GM08714 (cell line): ENCODE data around the gene CAPN7.

Source experiments
- H3K4me3 ChIP-seq: fragments of 200-500 bp; sonication (Bioruptor generic); 2 replicates; pipeline ENCODE4 v1.5.1; 2014; ENCODE audit warnings: mild to moderate bottlenecking, low read length, inconsistent platforms
- ZNF274 ChIP-seq: IDR thresholded peaks from 2 replicates; pipeline ENCODE4 v1.6.1; 2012; ENCODE audit warnings: mild to moderate bottlenecking, low read depth, low read length

CAPN7 gene

DNA sequence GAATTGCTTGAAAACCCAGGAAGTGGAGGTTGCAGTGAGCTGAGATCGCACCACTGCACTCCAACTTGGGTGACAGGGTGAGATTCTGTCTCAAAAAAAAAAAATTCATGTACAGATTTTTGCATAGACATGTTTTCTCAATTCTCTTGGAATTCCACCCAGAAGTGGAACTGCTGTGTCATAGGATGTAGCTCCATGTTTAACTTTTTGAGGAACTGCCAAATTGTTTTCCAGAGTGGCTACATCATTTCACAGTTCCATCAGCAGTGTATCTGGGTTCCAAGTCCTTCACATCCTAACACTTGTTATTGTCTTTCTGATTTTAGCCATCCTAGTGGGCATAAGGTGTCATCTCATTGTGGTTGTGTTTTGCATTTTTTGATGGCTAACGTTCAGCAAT, 9.9 kb downstream of the CAPN7 start:
- no peak overlapping the region for H3K4me3 ChIP-seq
- TF ChIP-seq ZNF274: no peak

DNA sequence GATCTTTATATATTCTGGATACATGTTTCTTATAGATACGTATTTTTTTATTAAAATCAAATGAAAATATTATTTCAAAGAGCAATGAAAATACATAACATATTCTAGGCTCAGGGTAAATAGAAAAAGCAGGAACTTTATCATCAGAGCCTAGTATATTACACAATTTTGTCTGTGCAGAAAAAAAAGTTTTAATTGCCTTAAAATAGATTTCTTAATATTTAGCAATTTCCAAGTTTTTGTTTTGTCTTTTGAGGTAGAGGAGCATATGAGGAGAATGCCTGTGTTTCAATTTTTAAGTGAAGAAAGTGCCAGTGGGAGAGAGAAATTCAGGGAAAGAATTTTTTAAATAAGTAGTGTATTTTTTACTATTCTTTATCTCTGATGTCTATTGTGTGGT, 10.5 kb downstream of the CAPN7 start:
- no peak overlapping the region for H3K4me3 ChIP-seq
- TF ChIP-seq ZNF274: no peak

- TF ChIP-seq ZNF274: no peak
- H3K4me3 ChIP-seq: no peak overlapping the region
Observed at GRCh38 chr3:15217011-15217671, 11.1 kb downstream of the CAPN7 start.

DNA sequence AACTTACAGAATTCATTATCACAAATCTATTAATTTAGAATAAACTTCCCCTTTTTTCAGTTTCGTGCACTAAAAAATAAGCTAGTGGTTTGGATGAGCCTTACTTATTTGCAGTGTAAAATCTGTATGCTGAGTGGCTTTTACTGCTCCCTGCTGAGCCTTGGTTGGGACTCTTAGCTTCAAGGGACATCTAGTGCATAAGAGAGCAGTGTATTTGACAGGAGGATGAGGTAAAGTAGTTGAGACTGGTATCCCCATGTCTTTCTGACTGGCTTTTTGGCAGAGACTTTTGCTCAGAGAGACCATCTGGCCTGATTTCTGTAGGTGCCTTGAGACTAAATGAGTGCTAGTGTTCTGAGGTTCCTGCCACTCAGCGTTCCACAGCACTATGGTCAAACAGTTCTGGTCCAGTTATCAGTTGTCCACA, 11.8 kb downstream of the CAPN7 start:
- no peak overlapping the region for H3K4me3 ChIP-seq
- no peak for TF ChIP-seq ZNF274

DNA sequence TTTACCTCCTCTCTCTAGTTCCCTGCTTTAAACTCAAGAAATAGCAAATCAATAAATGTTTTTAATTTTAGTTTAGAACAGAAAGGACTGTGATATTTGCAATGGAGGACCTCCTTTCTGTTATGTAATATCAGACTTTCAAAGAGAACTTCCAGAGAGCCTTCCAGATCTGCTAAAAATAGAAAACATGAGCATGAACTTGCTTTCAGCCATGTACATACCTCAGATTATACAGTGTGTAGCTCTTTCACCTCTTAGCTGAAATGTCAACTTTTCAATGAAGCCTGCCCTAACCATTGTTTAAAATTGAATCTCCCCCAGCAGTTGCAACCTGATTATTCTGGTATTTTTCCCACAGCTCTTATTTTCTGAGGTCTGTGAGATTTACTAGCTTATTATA, 12.6 kb downstream of the CAPN7 start:
- TF ChIP-seq ZNF274: no peak
- H3K4me3 ChIP-seq: no peak overlapping the region

GRCh38 chr3:15220056-15220455, 14.0 kb downstream of the CAPN7 start:
- no peak overlapping the region for H3K4me3 ChIP-seq
- no peak for TF ChIP-seq ZNF274

DNA sequence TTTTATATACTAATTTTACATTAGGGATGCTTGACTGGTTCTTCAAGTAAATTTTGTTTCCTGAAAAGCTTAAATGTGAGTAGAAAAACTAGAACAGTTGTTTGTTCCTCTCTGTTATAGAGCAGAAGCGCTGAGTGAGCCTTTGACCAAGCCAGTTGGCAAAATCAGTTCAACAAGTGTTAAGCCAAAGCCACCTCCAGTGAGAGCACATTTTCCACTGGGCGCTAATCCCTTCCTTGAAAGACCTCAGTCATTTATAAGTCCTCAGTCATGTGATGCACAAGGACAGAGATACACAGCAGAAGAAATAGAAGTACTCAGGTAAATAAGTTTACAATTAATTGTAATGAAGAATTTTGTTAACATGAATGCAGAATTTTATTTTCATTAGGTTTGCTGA, 14.6 kb downstream of the CAPN7 start:
- H3K4me3 ChIP-seq: no peak overlapping the region
- no peak for TF ChIP-seq ZNF274

DNA sequence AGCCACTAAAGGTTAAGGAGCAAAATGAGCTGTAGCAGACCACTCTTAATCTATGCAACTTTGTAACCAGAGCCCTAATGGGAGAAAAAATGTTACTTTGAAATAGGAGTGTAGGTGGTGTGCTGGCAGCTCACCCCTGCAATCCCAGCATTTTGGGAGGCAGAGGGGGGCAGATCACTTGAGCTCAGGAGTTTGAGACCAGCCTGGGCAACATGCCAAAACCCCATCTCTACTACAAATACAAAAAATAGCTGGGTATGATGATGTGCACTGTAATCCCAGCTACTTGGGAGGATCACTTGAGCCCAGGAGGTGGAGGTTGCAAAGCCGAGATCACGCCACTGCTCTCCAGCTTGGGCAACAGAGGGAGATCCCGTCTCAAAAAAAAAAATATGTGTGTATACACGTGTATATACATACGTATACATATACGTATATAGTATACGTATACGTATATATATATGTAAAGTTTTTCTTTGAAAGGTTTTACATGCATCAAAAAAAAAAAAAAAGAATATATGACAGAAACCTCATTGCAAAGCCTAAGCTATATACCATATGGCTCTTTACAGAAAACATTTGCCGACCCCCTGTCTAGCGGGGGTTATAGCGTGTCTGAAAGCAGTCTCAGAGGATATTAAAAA, 15.7 kb downstream of the CAPN7 start:
- no peak for TF ChIP-seq ZNF274
- H3K4me3 ChIP-seq: no peak overlapping the region

DNA sequence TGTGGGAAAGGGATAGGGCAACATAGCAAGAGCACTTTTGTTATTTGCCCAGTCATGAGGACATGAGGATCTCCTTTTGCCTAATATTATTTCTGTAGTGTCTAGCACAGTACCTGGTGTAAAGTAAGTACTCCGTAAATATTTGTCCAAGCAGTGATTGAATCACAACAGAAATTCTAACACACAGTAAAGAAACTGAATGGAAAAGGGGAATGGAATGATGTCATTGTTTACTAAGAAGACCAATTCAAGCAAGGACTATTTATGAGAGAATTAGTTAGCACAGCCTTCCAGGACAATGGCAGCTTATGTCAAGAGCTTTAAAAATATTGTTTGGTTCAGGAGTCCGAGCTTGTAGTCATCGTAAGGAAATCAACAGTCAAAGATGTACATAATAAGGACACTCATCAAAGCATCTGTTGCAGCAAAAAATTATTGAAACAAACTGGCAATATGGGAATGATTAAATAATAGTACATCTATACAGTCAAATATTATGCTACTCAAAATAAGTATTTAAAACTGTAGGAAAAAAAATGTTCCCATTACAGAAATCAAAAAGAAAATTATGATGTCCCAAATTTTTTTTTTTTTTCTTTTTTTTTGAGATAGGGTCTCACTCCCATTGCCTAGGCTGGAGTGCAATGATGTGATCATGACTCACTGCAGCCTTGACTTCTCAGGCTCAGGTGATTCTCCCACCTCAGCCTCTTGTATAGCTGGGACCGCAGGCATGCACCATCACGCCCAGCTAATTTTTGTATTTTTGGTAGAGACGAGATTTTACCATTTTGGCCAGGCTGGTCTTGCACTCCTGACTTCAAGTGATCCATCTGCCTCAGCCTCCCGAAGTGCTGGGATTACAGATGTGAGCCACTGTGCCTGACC, 17.9 kb downstream of the CAPN7 start:
- H3K4me3 ChIP-seq: no peak overlapping the region
- no peak for TF ChIP-seq ZNF274

DNA sequence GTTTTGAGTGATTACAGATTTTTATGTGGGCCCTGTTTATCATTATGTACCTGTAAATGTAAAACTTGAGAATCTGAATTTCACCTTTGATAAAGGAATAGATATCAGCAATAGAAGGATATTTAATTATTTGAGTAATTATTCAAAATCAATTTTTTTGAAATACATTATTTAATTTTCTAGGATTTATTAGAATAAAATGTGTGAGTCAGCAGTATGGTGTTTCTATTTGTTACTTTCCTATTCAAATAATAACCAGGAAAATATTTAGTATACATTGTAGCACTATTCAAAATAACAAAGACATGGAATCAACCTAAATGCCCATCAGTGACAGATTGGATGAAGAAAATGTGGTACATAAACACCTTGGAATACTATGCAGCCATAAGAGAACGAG, 22.1 kb downstream of the CAPN7 start:
- no peak overlapping the region for H3K4me3 ChIP-seq
- no peak for TF ChIP-seq ZNF274

- no peak overlapping the region for H3K4me3 ChIP-seq
- TF ChIP-seq ZNF274: no peak
Observed at GRCh38 chr3:15229262-15229661, 23.2 kb downstream of the CAPN7 start.

GRCh38 chr3:15241341-15241740, 35.3 kb downstream of the CAPN7 start:
- H3K4me3 ChIP-seq: no peak overlapping the region
- TF ChIP-seq ZNF274: no peak

DNA sequence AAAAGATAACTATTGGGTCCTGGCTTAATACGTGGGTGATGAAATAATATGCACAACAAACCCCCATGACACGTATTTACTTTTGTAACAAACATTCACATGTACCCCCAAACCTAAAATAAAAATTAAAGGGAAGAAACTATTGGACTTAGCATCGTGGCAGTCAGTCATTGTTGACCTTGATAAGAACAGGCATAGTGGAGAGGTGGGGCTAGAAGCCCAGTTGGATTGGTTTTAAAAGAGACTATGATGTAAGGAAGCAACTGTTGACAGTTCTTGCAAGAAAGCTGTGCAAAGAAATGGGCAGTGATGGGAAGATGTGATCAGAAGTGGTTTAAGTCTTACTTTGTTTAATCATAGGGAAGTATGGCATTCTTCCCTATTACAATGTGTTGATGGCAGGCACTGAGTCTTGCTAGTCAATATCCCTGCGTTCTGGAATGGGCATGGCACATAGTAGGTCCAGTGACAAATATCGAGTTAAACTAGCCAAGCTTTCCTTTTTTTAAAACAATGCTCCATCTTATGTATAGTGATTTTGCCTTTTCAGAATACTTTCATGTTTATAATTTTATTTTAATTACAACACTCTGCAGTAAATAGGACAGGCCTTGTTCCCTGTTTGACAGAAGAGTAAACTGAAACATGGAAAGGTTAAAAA, 37.9 kb downstream of the CAPN7 start:
- H3K4me3 ChIP-seq: no peak overlapping the region
- TF ChIP-seq ZNF274: no peak

GRCh38 chr3:15246186-15246585, 40.1 kb downstream of the CAPN7 start:
- TF ChIP-seq ZNF274: no peak
- H3K4me3 ChIP-seq: no peak overlapping the region

- no peak overlapping the region for H3K4me3 ChIP-seq
- no peak for TF ChIP-seq ZNF274
Observed at GRCh38 chr3:15253023-15253697, 47.1 kb downstream of the CAPN7 start.
